Inflammatory macrophage treated with lipopolysaccharide for 4 hours (primary cell): Measurements from ENCODE around the gene AFDN.

Source experiments
- DNase-seq: peaks from one replicate; pipeline ENCODE4 v3.0.0-alpha.2; 2020

The AFDN gene

DNA sequence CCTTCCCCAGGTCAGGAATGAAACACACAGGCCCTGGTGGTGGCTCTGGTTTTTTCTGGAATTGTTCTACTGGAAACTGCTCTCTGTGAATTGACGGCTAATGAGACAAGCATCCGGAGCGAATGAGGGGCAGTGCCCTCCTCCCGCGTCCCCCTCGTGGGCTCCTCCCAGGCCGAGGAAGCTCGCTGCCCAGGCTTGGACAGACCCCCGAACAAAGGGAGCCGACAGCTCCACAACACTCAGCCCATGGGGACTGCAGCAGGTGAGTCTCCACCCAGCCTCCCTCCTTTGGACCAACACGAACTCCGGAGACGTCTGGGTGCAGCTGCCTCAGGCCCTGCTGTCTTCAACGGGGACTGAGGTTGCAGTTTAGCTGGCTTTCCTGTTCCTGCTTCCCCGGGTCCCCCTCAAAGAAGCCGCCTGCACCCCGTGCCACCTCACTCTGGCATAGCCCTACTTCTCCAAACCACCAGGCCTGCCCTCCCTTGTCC lies 31.3 kb upstream of the AFDN start:
- no peak for DNase-seq

DNA sequence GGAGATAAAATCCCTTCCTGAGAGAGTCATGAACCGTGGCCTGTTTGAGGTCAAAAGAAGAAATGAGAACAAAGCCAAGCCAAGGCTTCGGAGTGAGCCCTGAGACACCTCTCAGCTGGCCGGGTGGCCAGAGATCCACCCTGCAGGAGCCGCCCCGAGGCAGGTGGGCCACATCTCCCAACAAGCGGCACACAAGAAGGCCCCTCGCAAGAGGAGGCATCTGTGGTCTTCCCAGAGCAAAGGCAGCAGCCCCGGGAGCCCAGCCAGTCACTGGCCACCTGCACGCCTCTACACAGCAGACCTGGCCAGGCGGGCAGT lies 30.9 kb upstream of the AFDN start:
- no peak for DNase-seq

GRCh38 chr6:167796192-167796981 lies 30.3 kb upstream of the AFDN start:
- DNase-seq = no peak

- DNase-seq = no peak
Measured at GRCh38 chr6:167797011-167797471, 29.7 kb upstream of the AFDN start.

GRCh38 chr6:167797476-167798265 lies 29.0 kb upstream of the AFDN start:
- DNase-seq = no peak

GRCh38 chr6:167798453-167798852 lies 28.3 kb upstream of the AFDN start:
- DNase-seq = no peak

DNA sequence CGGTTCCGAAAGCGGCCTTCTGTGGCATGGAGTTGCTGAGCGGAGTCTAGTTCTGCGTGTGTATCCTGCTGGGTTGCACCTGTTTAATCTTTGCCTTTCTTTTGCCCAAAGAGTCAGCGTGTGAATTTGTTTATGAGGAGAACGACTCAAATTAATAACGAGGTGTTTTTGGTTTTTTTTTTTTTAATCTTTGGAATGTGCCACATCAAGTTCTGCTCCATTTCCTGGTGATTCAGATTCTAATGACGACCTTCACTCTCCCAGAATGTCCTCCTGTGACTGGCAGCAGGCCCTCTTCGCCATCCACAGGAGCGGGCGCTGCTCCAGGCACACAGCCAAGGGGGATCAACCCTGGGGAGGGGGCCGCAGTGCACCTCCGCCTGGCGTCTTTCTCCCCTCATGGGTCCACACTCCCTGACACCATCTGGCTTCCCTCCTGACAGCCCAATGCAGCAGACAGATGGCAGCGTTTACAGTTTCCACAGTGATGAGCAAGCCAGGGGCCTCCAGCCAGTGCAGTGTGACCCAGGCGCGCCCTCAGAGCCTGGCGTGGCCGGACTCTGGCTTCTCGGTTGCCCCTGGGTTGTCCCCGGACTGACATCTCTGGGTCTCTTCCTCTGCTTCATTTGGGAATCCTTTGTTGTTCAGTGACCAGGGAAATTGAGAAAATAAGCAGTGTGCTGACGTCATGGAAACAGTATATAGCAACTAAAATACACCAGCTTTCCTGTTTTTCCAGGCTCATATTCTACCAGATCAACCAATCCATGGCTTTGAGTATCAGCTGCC lies 27.5 kb upstream of the AFDN start:
- no peak for DNase-seq

- DNase-seq = no peak
Measured at GRCh38 chr6:167800549-167800948, 26.2 kb upstream of the AFDN start.

GRCh38 chr6:167801263-167801662 lies 25.4 kb upstream of the AFDN start:
- DNase-seq = no peak

- DNase-seq = no peak
Measured at GRCh38 chr6:167802339-167802738, 24.4 kb upstream of the AFDN start.

- DNase-seq = no peak
Measured at GRCh38 chr6:167803816-167804215, 22.9 kb upstream of the AFDN start.

GRCh38 chr6:167804281-167805013 lies 22.3 kb upstream of the AFDN start:
- DNase-seq = no peak

GRCh38 chr6:167805349-167806060 lies 21.2 kb upstream of the AFDN start:
- no peak for DNase-seq

- DNase-seq = no peak
Measured at GRCh38 chr6:167806061-167806700, 20.5 kb upstream of the AFDN start.

GRCh38 chr6:167807200-167807599 lies 19.5 kb upstream of the AFDN start:
- no peak for DNase-seq

DNA sequence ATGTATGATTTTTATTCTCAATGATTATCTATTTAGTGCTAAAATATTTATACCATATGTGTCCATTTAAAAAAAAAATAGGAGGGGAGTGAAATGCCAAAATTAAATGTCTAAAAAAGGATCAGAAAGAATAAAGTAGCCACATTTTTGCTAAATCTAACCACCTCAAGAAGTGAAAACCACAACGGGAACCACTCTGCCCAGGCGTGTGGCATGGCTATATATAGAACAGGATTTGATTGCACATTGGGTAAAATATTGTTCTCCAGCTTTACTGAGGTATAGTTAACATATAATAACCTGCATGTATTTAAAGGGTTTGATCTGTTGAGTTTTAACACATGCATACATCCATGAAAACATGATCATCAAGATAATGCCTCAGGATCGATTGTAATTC lies 19.0 kb upstream of the AFDN start:
- DNase-seq = no peak

GRCh38 chr6:167811040-167811439 lies 15.7 kb upstream of the AFDN start:
- DNase-seq = no peak

DNA sequence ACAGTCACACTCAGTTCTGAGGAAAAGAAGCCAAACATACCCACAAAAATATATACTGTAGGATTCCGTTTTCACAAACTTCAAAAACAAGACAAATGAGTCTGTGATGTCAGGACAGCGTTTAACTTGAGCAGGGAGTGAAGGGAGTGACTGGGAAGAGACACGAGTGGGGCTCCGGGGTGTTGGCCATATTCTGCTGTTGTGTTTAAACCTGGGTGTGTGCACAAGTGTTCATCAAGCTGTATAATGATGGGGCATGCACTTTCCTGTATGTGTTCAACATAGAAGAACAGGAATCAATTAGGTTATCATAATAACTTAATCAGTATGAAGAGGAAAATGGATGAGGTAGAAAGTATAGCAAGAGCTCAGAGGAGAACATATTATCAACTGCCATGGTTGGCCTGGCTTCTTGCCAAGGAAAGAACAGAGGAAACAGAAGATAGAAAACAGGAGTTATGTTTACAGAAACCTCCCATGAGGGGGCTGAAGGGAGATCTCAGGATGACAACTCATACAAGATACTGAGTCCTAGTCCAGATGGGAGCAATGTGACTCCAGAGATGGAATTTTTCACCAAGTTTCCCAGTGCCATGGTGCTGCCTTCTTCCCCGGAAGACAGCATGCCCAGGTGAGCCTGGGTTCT lies 15.1 kb upstream of the AFDN start:
- no peak for DNase-seq

GRCh38 chr6:167812088-167812487 lies 14.6 kb upstream of the AFDN start:
- no peak for DNase-seq

DNA sequence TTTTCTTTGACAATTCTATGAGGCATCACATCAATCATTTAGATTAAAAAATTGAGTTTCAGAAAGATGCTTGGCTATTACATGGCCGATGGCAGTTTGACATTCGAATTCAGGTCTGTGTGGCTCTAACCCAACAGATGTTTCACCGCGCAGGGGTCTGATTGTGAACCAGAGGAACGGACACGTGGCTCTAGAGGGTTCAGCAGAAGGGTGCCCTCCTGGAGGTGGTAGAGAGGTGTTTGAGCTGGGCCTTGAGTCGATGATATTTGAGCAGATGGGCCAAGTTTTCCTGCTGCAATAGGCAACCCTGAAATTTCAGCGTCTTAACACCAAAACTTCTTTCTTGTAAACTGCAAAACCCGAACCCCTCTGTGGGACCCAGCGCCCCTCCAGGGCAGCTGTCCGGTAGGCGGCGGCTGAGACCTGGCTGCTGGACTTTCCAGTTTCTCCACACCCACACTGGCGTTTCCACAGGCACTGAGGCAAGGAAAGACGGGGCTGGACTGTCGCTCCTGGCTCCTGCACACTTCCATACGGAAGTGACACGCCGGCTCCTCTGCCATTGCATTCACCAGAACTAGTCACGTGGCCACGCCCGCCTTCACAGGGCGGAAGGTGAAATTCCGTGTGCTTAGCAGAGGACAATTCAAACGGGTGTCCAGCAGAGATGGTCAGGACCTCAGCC lies 11.3 kb upstream of the AFDN start:
- DNase-seq = no peak
